Activated CD8-positive, alpha-beta memory T cell treated with anti-CD3 and anti-CD28 coated beads, Interleukin-2, amount 50 U/mL, for 48 hours (primary cell): Measurements from ENCODE around the gene ZC3HAV1L.
"Not testable (repeated sequence)": the region's sequence is repeated elsewhere in the genome, so short reads cannot be mapped to it uniquely, and the experiment has no call there.

ENCODE experiments used
- DNase-seq: peaks from one replicate; pipeline ENCODE4 v3.0.0-alpha.2; 2020

Gene ZC3HAV1L

DNA sequence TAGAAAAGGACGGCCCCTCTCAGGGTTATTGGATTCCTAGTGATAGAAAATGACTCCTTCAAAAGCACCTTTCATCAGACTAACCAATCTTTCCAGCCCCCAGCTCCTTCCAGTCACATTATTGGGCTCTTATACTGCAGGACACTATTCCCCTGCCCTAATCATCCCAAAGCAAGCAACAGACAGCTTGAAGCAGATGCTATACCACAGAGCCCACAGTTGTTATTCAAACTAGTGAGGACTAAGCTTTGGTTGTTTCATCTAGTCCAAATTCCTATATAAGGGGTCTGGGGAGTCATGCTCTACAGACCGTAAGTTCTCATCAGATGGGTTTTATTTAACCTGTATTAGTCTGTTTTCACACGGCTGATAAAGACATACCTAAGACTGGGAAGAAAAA is 24.5 kb downstream of the ZC3HAV1L start:
- DNase-seq = no peak

DNA sequence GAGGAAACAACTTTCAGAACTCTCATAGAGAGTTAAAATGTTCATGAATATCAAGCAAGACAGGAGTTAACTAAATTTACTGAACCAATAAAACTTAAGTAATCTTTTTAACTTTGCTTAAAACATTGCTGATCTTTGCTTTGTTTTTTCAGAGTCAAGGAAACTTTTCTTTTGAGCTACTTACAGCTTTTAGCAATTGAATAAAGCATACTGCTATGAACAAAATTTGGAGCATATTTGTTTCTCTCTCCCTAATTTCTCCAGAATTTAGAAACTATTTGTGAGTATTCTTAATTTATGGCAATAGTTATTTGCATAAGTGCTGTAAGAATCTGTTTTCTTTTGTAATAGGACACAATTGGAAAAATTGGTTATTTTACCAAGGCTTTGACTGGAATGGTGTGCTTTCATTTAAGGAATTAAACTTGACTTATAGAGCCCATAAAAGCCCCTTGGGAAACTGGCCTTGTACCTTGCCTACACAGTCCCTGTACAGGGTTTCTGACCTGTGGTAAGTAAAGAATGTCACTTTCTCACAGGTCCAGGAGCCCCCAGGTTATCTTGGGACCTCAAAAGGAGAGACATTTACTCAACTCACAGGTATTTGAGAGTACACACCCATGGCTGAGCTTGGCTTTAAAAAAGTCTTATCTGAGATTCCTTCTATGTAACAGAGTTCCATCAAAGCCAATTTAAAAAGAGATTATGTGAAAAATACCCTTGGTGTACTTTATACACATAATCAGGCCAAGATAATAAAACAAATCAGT is 31.3 kb downstream of the ZC3HAV1L start:
- DNase-seq = no peak

DNA sequence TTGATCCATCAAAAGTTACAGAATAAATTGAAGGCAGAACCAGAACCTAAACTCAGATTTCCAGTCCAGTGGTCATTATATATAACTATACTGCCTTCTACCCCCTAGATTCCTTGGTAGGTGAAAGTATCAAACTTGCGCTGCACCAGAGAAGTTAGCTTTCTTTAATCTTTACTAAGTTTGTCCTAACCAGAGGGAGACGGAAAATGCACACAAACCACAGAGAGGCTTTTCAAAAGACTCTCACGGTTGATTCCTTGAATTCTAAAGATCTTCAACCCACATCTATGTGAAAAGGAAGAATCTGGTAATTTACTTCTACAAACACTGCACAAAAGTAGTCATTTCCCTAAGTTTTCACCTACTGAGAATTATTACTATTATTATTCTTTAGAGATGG is 36.4 kb downstream of the ZC3HAV1L start:
- DNase-seq = no peak

DNA sequence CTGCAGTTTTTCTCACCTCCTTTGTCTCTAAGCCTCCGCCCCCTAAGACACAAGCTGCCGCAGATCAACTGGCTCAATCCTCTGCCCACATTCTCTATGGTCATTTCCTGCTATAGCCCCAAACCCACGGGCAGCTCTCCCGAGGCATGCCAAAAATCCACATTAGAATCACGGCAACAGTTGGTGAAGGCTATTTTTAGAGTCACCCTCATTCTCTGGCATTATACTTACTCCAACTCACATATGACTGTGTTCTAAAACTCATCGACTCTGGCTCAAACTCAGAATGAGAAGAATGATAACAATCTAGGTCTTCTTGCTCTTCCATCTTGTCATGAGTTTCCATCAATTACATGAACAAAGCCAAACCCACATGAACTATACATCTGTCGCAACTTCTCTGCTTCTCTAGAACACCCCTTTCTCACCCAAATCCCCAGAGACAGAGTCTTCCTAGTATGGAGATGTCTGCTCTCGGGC is 43.8 kb downstream of the ZC3HAV1L start:
- no peak for DNase-seq

DNA sequence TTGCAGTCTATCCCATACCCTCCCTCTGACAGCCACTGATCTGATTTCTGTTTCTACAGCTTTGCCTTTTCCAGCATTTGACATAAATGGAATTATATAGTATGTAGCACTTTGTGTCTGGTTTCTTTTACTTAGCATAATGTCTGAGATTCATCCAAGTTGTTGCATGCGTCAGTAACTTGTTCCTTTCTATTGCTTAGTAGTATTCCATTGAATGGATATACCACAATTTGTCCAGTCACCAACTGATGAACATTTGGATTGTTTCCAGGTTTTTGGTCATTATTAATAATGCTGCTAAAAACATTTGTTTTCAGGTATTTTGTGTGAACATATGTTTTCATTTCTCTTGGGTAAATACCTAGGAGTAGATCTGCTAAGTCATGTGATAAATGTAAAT is 48.2 kb downstream of the ZC3HAV1L start:
- DNase-seq = no peak

DNA sequence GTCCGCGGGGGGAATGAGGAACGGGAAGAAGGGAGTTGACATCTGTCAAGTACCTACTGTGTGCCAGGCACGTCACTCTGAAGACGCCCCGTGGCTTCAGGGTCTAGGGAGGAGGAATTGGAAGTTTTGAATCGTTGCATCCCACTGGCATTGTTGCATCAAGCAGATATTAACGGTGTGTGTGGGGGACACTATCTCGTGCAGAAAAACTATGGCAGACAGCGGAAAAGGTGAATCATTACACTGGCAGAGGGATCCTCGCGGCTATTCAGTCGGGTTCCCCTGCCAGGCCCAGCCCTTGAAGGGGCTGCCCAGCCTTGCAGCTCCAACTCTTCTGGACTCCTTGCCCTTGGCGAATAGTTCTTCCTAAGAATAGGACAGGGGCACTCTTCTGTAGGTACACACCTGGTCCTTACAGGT is 53.6 kb downstream of the ZC3HAV1L start:
- DNase-seq = no peak

DNA sequence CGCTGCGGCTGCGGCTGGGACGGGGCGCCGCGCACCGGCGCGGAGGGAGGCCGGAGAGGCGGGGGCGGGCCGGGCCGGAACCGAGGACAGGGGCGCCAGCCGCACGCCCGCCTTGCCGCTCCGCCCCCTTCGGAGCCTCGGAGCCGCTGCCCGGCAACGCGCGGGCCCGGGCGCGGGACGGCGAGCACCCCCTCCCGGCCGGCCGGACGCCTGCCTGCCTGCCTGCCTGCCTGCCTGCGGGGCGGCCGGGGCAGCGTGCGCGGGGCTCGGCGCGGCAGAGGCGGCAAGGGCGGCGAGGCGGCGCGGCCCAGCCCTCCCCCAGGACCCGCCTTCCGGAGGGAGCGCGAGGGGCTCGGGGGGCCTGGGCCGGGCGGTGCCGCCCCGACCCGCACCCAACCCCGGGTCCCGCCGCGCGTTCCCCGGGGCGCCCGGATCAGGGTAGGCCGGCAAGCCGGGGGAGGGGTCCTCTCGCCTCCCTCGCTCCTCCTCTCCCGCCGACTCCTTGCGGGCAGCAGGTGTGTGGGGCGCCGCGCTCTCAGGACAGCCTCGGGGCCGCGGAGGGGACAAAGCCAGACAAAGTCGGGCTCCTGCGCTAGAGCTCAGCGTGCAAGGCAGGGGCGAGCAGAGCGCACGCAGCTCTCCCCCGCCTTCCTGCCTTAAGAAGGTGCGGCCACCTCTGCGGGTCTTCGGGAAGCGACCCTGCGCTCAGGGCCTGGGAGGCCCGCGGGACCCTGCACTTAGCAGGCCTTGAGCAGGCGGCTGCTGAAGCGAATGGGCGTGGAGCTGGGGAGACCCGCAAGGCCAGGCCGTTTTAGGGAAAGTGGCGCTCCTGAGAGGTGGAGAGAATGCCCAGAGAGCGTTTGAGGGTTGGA is 54.3 kb downstream of the ZC3HAV1L start, which contains the start of gene KIAA1549:
Gene KIAA1549, minus strand, starts transcription at position 58 of the 872 bp plus-strand sequence. CDS start 120 bp downstream, outside the sequence.
- peak; percentile 81 for DNase-seq

DNA sequence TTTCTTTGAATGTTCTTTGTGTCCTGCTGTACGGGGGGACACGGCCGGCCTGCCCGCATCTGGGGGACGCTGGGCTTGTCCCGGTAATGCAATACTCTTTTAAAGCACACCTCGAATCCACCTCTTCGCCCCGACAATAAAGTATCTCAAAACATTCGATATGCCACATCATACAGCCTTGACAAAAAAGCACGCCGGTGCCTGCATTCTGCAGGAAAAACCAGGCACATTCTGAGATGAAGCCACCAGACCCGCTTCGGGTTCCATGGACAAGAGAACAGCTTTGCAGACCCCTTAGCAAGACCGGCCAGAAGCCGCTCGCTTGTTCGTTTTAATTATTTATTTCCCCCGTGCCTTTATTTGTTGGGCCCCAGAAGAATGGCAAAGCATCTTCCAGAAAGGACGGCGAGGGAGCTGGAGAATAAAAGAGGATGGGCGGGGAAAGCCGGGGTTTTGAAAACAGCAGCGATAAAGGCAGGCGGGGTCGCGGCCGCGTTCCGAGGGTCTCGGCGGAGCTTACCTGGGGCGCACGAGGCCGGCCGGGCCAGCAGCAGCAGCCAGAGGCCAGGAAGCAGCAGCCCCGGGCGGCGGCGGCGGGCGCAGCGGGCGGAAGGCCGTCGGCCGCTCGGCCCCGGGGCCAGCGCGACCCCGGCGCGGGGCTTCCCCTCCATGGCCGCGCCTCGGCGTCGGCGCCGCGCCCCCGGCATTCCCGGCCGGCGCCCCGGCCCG is 55.1 kb downstream of the ZC3HAV1L start:
- peak; percentile 61 for DNase-seq

DNA sequence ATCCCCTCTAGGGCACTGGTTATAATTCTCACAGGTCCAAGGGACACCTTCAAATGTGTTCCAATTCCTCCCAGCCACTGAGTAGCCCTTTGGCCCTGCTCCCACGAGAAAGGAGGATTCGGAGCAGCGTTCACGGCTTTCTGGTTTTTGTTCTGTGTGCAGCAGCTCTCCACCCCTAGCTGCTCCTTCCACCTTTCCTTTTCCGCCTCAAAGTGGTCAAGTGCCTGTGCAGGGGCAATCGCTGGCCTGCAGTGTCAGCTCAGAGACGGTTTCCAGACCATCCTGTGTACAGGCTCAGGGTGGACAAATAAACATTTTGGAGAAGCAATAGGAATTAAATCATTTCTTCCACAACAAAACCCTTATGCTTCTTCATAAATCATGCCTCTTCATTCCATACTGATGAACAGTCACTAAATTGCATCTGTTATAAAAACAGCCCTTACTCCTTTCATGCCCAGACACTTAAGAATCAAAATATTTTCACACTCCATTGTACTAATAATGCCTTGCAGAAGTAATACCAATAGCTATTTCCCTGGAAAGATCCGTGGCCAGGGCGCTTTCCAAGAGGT is 55.8 kb downstream of the ZC3HAV1L start:
- DNase-seq = no peak

DNA sequence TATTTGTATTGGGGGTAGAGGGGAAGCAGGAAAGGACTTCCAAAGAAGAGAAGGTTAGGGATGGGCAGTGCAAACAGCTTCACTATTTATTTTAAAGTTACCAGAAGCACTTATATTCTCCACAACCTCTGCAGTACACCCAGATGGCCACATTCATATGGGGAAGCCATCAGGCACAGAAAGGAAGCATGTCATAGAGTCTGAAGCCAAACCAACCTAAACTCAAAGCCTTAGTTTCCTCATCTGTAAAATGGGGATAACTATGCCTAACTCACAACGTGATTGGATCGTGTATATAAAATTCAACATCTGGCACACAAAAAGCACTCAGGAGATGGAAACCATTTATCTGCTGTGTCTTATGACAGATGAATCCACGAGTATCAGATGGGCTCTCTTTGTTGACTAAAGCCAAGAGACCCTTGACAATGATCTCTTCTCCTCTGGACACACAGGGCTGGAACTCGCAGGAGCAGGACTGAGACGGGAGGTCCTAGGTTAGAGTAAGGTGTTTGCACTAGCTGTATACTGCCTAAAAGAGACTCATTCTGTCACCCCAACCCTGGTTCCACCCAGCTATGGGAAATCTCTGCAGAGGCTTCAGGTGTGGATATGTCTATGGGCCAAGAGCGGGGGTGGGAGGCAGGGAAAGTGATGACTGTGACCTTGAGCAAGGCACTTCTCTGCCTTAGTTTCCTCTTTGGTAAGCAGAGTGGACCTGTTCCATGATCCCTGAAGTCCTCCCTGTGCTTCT is 56.4 kb downstream of the ZC3HAV1L start:
- DNase-seq = no peak

DNA sequence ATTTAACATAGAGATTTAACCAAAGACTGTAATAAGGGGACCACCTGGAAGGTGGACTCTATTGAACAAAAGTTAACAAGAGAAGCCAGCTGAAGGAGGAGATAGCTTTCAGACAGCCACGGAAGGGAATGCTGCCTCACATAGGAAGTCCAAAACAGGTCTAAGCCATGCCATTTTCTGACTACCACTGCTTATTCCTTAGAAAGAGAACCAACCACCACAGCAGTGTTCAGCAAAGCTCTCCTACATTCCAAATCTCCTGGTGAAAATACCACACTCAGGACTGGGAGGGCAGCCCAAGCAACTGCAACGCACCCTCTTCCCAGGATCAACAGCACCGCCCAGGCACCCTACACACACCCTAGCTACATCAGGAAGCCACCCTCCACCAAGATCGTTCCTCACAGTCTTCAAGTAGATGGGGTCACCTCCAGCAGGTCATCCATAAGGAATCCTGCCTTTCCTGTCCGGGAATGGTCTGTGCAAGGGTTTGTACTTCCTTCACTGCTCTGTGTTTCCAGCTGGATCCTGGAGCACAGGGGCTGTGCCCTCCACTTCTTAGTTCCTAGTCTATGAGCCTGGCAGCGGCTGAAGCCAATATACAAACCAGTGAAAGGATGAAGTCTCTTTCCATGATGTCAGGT is 57.2 kb downstream of the ZC3HAV1L start:
- DNase-seq = no peak

DNA sequence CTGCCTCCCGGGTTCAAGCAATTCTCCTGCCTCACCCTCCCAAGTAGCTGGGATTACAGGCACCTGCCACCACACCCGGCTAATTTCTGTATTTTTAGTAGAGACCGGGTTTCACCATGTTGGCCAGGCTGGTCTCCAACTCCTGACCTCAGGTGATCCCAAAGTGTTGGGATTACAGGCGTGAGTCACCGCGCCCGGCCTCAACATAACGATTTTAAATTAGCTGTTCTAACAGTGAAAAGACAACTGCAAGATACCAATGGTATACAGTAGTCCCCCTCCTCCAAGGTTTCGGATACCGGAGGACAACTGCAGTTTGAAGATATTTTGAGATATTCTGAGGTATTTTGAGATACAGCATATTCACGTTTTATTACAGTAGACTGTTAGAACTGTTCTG is 59.7 kb downstream of the ZC3HAV1L start:
- not testable (repeated sequence) for DNase-seq
